ENCODE data around the gene DCXR.

DCXR gene

GRCh38 chr17:82037092-82037888, at the start of gene DCXR:
TSS of gene DCXR (minus strand) at chr17:82037697. CDS start at chr17:82037682, 15 bp downstream.
- peak; percentile 72 for DNase-seq (ENCODE audit: extremely low read depth, low read depth)
- H3K4me3 ChIP-seq (replicated peaks; ENCODE audit: low read depth, low read length), result peak within 1 kb of the TSS; percentile 78
- TF ChIP-seq CTCF (IDR thresholded peaks at IDR 0.05; ENCODE audit: low read depth, low read length, missing control alignments), result peak; percentile 67

- H3K4me3 ChIP-seq (replicated peaks; ENCODE audit: low read depth, low read length), result no peak overlapping the region
- TF ChIP-seq CTCF (IDR thresholded peaks at IDR 0.05; ENCODE audit: low read depth, low read length, missing control alignments), result no peak
- DNase-seq (ENCODE audit: extremely low read depth, low read depth), result no peak
Observed at GRCh38 chr17:82085931-82086764, 48.7 kb upstream of the DCXR start.

GRCh38 chr17:82085031-82085861, 47.7 kb upstream of the DCXR start:
- TF ChIP-seq CTCF (IDR thresholded peaks at IDR 0.05; ENCODE audit: low read depth, low read length, missing control alignments), result no peak
- H3K4me3 ChIP-seq (replicated peaks; ENCODE audit: low read depth, low read length), result no peak overlapping the region
- no peak for DNase-seq (ENCODE audit: extremely low read depth, low read depth)

GRCh38 chr17:82084373-82085030, 47.0 kb upstream of the DCXR start:
- no peak for DNase-seq (ENCODE audit: extremely low read depth, low read depth)
- H3K4me3 ChIP-seq (replicated peaks; ENCODE audit: low read depth, low read length), result no peak overlapping the region
- TF ChIP-seq CTCF (IDR thresholded peaks at IDR 0.05; ENCODE audit: low read depth, low read length, missing control alignments), result no peak

- no peak overlapping the region for H3K4me3 ChIP-seq (replicated peaks; ENCODE audit: low read depth, low read length)
- DNase-seq (ENCODE audit: extremely low read depth, low read depth), result no peak
- no peak for TF ChIP-seq CTCF (IDR thresholded peaks at IDR 0.05; ENCODE audit: low read depth, low read length, missing control alignments)
Observed at GRCh38 chr17:82083533-82084359, 46.2 kb upstream of the DCXR start.
